Neural cell (in vitro differentiated cells): ENCODE results near the gene LCN10. TPM values are rescaled to one million over a fixed set of nuclear protein-coding genes. Genes with fewer than 3 reads are reported as not detected.

Experiments
- H2AFZ ChIP-seq: fragments of 200-600, 300-800 bp; sonication (generic), shearing (Covaris generic); 2 replicates; pipeline ENCODE4 v1.6.0; 2014; ENCODE audit warnings: low read depth, mild to moderate bottlenecking, antibody characterized with exemption, low read length, moderate library complexity
- H3F3A ChIP-seq: fragments of 200-600 bp; shearing (Covaris generic); 2 replicates; pipeline ENCODE4 v1.6.1; 2016; ENCODE audit warnings: mild to moderate bottlenecking, moderate library complexity, mixed read lengths, antibody characterized with exemption, low read length; ENCODE audit not compliant: insufficient read depth, poor library complexity, severe bottlenecking
- H3K27ac ChIP-seq: fragments of 200-600, 300-800 bp; sonication (generic), shearing (Covaris generic); 2 replicates; pipeline ENCODE4 v1.5.1; 2014; ENCODE audit warnings: mild to moderate bottlenecking, low read length, moderate library complexity
- H3K27me3 ChIP-seq: fragments of 300-800, 200-600 bp; sonication (generic), shearing (Covaris generic); 2 replicates; pipeline ENCODE4 v1.6.0; 2014; ENCODE audit warnings: mild to moderate bottlenecking, low read depth, low read length, moderate library complexity; ENCODE audit not compliant: insufficient read depth
- H3K36me3 ChIP-seq: fragments of 300-800, 200-600 bp; sonication (generic), shearing (Covaris generic); 2 replicates; pipeline ENCODE4 v1.5.1; 2014; ENCODE audit warnings: mild to moderate bottlenecking, antibody characterized with exemption, low read length, moderate library complexity; ENCODE audit not compliant: insufficient read depth
- H3K4me2 ChIP-seq: fragments of 300-800, 200-600 bp; sonication (generic), shearing (Covaris generic); 2 replicates; pipeline ENCODE4 v1.6.0; 2014; ENCODE audit warnings: mild to moderate bottlenecking, low read length
- H3K4me3 ChIP-seq: fragments of 300-800, 200-600 bp; sonication (generic), shearing (Covaris generic); 2 replicates; pipeline ENCODE4 v1.5.1; 2014; ENCODE audit warnings: mild to moderate bottlenecking, low read length, moderate library complexity
- H3K79me2 ChIP-seq: fragments of 200-600 bp; shearing (Covaris generic); replicated peaks from 2 replicates; pipeline ENCODE4 v1.6.0; 2014; ENCODE audit warnings: mild to moderate bottlenecking, low read length, moderate library complexity; ENCODE audit not compliant: insufficient read depth
- H3K9ac ChIP-seq: fragments of 300-800, 200-600 bp; sonication (generic), shearing (Covaris generic); 2 replicates; pipeline ENCODE4 v1.6.1; 2016; ENCODE audit warnings: mild to moderate bottlenecking, low read length, mixed read lengths
- H3K9me2 ChIP-seq: fragments of 200-600 bp; shearing (Covaris generic); 2 replicates; pipeline ENCODE4 v1.6.1; 2016; ENCODE audit warnings: mild to moderate bottlenecking, low read length, mixed read lengths; ENCODE audit not compliant: insufficient read depth
- H3K9me3 ChIP-seq: fragments of 200-600, 300-800 bp; sonication (generic), shearing (Covaris generic); 2 replicates; pipeline ENCODE4 v1.6.1; 2016; ENCODE audit warnings: mild to moderate bottlenecking, mixed run types, low read length, moderate library complexity, mixed read lengths
- H4K20me1 ChIP-seq: fragments of 200-600 bp; shearing (Covaris generic); 2 replicates; pipeline ENCODE4 v1.6.1; 2016; ENCODE audit warnings: mild to moderate bottlenecking, mixed run types; ENCODE audit not compliant: insufficient read depth
- CTCF ChIP-seq: fragments of 450-650 bp; IDR thresholded peaks from 2 replicates; pipeline ENCODE4 v1.5.1; 2014; ENCODE audit warnings: antibody characterized with exemption, mild to moderate bottlenecking, moderate library complexity; ENCODE audit not compliant: poor library complexity, severe bottlenecking
- EP300 ChIP-seq: fragments of 450-650 bp; conservative IDR thresholded peaks from 2 replicates; pipeline ENCODE4 v1.6.1; 2014; ENCODE audit warnings: antibody characterized with exemption, mild to moderate bottlenecking, moderate library complexity; ENCODE audit not compliant: poor library complexity, severe bottlenecking
- EZH2 ChIP-seq: fragments of 200-600, 300-800 bp; shearing (Covaris generic), sonication (generic); IDR thresholded peaks from 2 replicates; pipeline ENCODE4 v1.6.1; 2014; ENCODE audit warnings: antibody characterized with exemption, low read length, borderline replicate concordance, mild to moderate bottlenecking; ENCODE audit not compliant: insufficient read depth, poor library complexity, severe bottlenecking
- MXI1 ChIP-seq: fragments of 450-650 bp; conservative IDR thresholded peaks from 2 replicates; pipeline ENCODE4 v1.6.1; 2014; ENCODE audit warnings: antibody characterized with exemption, mild to moderate bottlenecking; ENCODE audit not compliant: poor library complexity, severe bottlenecking
- POLR2AphosphoS5 ChIP-seq: IDR thresholded peaks from 2 replicates; pipeline ENCODE4 v1.6.1; 2012
- RAD21 ChIP-seq: fragments of 450-650 bp; conservative IDR thresholded peaks from 2 replicates; pipeline ENCODE4 v1.6.1; 2014; ENCODE audit warnings: antibody characterized with exemption, mild to moderate bottlenecking, moderate library complexity
- REST ChIP-seq: IDR thresholded peaks from 2 replicates; pipeline ENCODE4 v1.6.1; 2012; ENCODE audit warnings: borderline replicate concordance
- SMC3 ChIP-seq: fragments of 450-650 bp; conservative IDR thresholded peaks from 2 replicates; pipeline ENCODE4 v1.6.1; 2014; ENCODE audit warnings: antibody characterized with exemption, mild to moderate bottlenecking, moderate library complexity; ENCODE audit not compliant: poor library complexity
- TAF1 ChIP-seq: IDR thresholded peaks from 2 replicates; pipeline ENCODE4 v1.6.1; 2012; ENCODE audit warnings: low read depth
- polyA plus RNA-seq: library from polyadenylated mRNA; depleted of rRNA; stranded (reverse); fragments of >200 nt; gene quantifications from 2 replicates; pipeline ENCODE4 v1.2.3, GENCODE V29; 2014

LCN10 gene
- polyA plus RNA-seq, 1 donor from 2014 or later, result not detected

DNA sequence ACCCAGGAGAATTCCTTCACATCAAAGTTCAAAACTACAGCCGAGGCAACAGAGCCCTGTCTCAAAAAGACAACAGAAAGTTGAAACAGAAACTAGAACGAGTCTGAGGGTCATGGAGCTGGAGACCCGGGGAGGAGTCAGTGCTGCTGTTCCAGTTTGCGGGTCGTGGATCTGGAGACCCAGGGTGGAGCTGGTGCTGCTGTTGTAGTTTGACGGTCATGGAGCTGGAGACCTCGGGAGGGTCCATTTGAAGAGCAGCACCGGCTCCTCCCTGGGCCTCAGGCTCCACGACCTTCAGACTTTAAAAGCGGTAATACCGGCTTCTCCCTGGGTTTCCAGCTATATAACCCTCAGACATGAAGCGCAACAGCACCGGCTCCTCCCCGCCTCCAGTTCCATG, 34.6 kb upstream of the LCN10 start:
- H3K9me3 ChIP-seq, result no peaks in the 10 kb centered on the region
- no peaks in the 10 kb centered on the region for H3K9me2 ChIP-seq
- H3K27ac ChIP-seq, result no peak overlapping the region
- H3K27me3 ChIP-seq, result no peaks in the 10 kb centered on the region
- H3K9ac ChIP-seq, result no peak overlapping the region
- H2AFZ ChIP-seq, result no peak overlapping the region
- no peak for TF ChIP-seq RAD21
- no peak for TF ChIP-seq CTCF
- no peak for TF ChIP-seq REST
- no peak for TF ChIP-seq MXI1
- H3K4me3 ChIP-seq, result no peak overlapping the region
- no peaks in the 10 kb centered on the region for H3K36me3 ChIP-seq
- H3K79me2 ChIP-seq, result no peaks in the 10 kb centered on the region
- H4K20me1 ChIP-seq, result no peaks in the 10 kb centered on the region
- H3F3A ChIP-seq, result no peaks in the 10 kb centered on the region
- no peak overlapping the region for H3K4me2 ChIP-seq

- Histone ChIP-seq H3K27me3 (no peaks in the 10 kb centered on the region), H4K20me1 (no peaks in the 10 kb centered on the region), H3K36me3 (no peaks in the 10 kb centered on the region), H2AFZ (no peak overlapping the region), H3K9ac (no peak overlapping the region), H3K9me2 (no peaks in the 10 kb centered on the region), H3K79me2 (no peaks in the 10 kb centered on the region), H3F3A (no peaks in the 10 kb centered on the region), H3K27ac (no peak overlapping the region), H3K4me3 (no peak overlapping the region), H3K4me2 (no peak overlapping the region), H3K9me3 (no peaks in the 10 kb centered on the region)
- no peak for TF ChIP-seq CTCF
- no peak for TF ChIP-seq EP300
- TF ChIP-seq EZH2, result no peak
- no peak for TF ChIP-seq REST
- no peak for TF ChIP-seq POLR2AphosphoS5
- TF ChIP-seq TAF1, result no peak
- no peak for TF ChIP-seq SMC3
- no peak for TF ChIP-seq MXI1
- TF ChIP-seq RAD21, result no peak
Measured at GRCh38 chr9:136776947-136777346, 34.2 kb upstream of the LCN10 start.
